HuH-7 (cell line): ENCODE data around the gene PEAK1.
"Not testable (repeated sequence)": the region's sequence is repeated elsewhere in the genome, so short reads cannot be mapped to it uniquely, and the experiment has no call there.

Experiments
- DNase-seq: peaks from one replicate; pipeline ENCODE4 v3.0.0; 2011; ENCODE audit warnings: low spot score

The PEAK1 gene

GRCh38 chr15:77296773-77297337 lies 123.0 kb downstream of the PEAK1 start:
- DNase-seq: no peak

GRCh38 chr15:77295446-77295845 lies 124.5 kb downstream of the PEAK1 start:
- no peak for DNase-seq

GRCh38 chr15:77292969-77293558 lies 126.8 kb downstream of the PEAK1 start:
- DNase-seq: no peak

GRCh38 chr15:77291107-77291506 lies 128.8 kb downstream of the PEAK1 start:
- DNase-seq: no peak

- no peak for DNase-seq
Measured at GRCh38 chr15:77287385-77287784, 132.5 kb downstream of the PEAK1 start.

GRCh38 chr15:77285057-77285997 lies 134.6 kb downstream of the PEAK1 start:
- no peak for DNase-seq

GRCh38 chr15:77282333-77282732 lies 137.6 kb downstream of the PEAK1 start:
- no peak for DNase-seq

- no peak for DNase-seq
Measured at GRCh38 chr15:77276943-77277342, 143.0 kb downstream of the PEAK1 start.

- no peak for DNase-seq
Measured at GRCh38 chr15:77276096-77276495, 143.8 kb downstream of the PEAK1 start.

GRCh38 chr15:77273136-77273535 lies 146.8 kb downstream of the PEAK1 start:
- not testable (repeated sequence) for DNase-seq

GRCh38 chr15:77266708-77267386 lies 153.1 kb downstream of the PEAK1 start:
- DNase-seq: no peak

GRCh38 chr15:77255385-77255784 lies 164.5 kb downstream of the PEAK1 start:
- no peak for DNase-seq

- DNase-seq: no peak
Measured at GRCh38 chr15:77251662-77252061, 168.2 kb downstream of the PEAK1 start.

GRCh38 chr15:77247116-77247515 lies 172.8 kb downstream of the PEAK1 start:
- no peak for DNase-seq

- no peak for DNase-seq
Measured at GRCh38 chr15:77243716-77244401, 176.0 kb downstream of the PEAK1 start.

- no peak for DNase-seq
Measured at GRCh38 chr15:77243135-77243534, 176.8 kb downstream of the PEAK1 start.

- no peak for DNase-seq
Measured at GRCh38 chr15:77239882-77240608, 179.9 kb downstream of the PEAK1 start.

- DNase-seq: no peak
Measured at GRCh38 chr15:77235566-77235965, 184.3 kb downstream of the PEAK1 start.

- DNase-seq: no peak
Measured at GRCh38 chr15:77228828-77229227, 191.1 kb downstream of the PEAK1 start.

GRCh38 chr15:77226652-77227051 lies 193.3 kb downstream of the PEAK1 start:
- DNase-seq: no peak

- DNase-seq: no peak
Measured at GRCh38 chr15:77225646-77226045, 194.3 kb downstream of the PEAK1 start.
